Amniotic epithelial cell (primary cell): ENCODE data around the gene KMT2C.

Experiments
- DNase-seq: peaks from one replicate; pipeline ENCODE4 v3.0.0-alpha.2; 2010; ENCODE audit warnings: low read depth

Gene KMT2C

GRCh38 chr7:152200395-152200794 is 235.4 kb downstream of the KMT2C start:
- DNase-seq: no peak

DNA sequence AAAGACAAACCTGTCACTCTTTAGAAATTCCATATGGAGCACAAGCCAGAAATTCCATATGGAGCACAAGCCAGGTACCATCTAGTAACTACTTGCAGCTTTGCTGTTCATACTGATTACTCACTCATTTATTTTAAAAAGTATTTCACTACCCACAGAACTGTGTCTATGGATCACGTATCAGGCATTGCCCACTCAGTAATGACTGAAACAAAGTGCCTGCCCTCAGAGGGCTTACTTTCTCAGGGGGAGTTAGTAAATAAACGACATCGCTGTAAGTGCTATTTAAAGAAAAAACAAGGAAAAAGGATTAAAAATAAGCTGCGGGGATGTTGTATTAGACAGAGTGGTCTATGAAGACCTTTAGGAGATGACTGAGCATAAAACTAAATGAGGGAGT is 239.4 kb downstream of the KMT2C start:
- no peak for DNase-seq

- no peak for DNase-seq
These were observed 241.9 kb downstream of the KMT2C start for GRCh38 chr7:152193880-152194279.

- peak; percentile 25 for DNase-seq
These were observed 246.7 kb downstream of the KMT2C start for GRCh38 chr7:152189061-152189460.

DNA sequence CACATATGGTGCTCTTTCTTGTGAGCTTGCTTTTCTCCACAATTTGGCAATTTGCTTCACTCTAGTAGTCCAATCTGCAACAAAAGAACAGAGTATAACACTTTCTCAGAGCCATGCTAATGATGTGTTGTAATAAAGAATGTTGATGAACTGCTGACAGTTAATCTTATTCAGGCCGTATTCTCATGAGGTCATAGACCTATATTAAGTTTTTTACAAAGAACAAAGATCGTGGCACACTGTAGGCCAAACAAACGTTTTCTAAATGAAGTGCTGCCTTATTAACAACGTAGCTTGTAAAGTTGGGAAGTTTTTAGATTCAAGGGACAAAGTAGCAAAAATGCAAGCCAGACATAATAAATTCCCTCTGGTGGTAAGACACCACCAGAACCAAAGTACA is 250.2 kb downstream of the KMT2C start:
- no peak for DNase-seq

DNA sequence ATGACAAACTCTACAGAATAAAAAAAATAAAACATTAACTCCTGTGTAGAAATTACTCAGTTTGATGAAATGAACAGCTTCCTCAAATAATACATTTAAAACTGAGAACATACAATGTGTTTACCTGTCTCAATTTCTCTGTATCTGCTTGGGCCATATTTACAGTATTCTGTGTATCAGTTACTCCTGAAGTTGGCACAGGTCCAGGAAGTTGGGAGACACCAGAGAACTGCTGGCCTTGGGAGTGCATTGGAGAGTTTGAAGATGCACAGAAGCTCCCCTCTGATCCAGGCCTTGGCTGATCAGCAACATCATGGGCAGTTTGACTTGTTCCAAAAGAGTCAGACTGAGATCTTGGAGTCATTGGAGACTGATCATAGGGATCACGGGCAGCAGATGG is 255.2 kb downstream of the KMT2C start:
- DNase-seq: no peak

DNA sequence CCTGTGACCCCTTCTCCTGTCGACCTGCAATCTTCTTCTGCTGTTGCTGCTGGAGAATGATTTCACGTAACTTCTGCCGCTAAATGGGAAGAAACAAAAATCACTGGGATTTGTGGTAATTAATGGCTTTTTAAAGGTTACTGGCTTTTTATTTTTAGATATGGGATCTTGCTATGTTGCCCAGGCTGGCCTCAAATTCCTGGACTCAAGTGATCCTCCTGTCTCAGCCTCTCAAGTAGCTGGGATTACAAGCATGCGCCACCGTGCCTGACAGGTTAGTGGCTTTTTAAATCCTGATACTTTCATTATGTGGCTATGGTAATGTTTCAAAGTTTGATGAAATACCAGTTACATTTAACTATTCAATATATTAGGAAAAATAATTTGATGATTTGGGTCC is 255.8 kb downstream of the KMT2C start:
- DNase-seq: no peak

GRCh38 chr7:152178405-152179058 is 257.3 kb downstream of the KMT2C start:
- no peak for DNase-seq

DNA sequence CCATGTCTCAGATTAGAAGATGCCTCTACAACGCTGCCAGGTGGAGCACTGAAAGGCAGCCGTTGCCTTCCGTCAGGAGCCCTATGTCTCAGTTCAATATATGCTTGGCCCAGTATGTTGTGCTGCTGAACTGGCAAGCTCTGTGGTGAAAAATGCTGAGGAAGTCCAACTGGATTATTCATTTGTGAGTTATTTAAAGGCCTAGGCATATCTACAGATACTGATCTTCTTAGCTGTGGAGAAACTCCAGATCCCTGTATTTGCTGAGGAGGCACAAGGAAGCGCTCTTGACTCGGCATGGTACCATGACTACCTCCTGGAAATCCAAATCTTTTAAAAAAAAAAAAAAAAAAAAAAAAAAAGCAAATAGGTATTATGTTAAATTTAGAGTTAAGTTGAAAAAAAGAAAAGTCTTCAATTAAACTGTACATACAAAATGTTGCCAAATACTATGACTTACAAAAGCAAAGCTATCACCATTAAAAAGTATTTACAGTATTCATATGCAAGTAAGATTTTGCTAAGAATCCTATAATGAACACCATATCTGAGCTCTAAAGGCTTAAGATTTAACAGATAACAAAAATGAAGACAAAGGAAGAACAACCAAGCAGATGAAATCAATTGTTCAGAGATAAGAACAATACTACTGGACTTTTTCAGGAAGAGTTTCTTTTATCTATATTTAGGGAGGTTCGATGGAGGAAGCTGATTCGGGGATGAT is 258.0 kb downstream of the KMT2C start:
- peak; percentile 80 for DNase-seq

DNA sequence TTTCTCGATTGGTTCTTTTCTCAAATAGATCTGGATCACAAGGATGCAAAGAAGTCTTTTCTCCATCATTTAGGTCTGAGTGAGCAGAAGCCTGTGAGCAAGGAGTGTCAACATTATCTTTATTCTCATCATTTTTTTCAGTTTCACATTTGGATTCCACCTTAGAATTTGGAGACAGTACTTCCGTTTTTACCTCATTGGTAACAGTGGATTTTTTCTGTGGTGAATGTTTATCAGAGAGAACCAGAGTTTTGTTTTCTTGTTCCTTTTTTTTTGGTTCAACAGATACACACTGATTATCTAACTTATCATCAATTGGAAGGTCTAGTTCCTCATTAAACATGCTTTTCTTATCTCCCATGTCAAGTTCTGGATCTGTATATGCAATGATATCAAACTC is 259.0 kb downstream of the KMT2C start:
- DNase-seq: no peak

GRCh38 chr7:152173372-152174070 is 262.3 kb downstream of the KMT2C start:
- no peak for DNase-seq

- no peak for DNase-seq
These were observed 273.5 kb downstream of the KMT2C start for GRCh38 chr7:152162287-152162686.

DNA sequence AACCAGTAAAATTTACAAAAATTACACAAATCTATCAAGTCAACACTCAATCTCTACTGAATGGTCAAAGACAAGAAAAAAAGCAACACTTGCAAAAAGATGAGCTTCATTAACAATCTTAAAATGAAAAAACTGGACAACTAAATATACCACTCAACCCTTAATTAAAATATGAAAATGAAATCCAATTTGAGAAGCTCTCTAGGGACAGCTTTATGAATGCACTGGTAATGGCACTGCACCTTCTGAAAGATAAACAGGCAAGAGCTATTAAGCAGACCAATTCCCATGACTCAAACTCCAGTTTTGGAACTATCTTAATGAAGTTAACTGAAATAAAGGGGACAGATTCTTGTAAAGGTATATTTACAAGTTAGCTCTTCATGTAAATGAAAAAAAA is 274.6 kb downstream of the KMT2C start:
- DNase-seq: no peak

DNA sequence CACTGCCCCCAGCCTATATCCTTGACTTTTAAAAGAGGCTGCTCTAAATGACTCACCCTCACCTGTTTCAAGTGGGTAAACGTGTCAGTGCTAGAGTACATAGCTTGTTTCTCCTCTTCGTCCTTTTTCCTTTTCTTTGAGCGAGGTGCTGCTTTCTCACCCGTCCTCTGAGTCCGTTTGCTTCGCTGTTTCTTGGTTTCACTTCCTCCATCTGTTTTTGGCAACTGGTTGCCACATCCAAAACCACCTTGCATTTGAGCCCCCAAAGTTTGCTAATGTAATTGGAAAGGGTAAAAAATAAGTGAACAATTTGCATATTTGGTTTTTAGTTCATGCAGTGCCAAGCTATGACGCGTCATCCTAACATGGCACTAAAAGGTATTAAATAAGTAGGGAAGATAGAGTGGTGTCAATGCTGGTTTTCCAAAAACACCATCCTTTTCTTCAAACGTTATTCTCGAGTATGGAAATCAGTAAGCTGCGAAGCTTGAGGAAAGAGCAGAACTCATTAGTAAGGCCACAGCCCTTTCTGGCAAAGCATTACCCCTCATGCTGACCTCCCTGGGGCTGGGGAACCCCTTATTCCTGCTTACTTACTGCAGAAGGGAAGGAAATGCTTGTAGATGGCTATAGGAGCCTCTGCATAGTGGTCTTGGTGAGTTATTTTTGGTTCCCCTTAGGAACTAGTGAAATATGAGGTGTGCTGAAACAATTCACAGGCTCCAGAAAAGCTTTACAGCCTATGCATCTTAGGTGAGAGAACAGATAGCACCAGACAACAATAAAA is 276.8 kb downstream of the KMT2C start:
- DNase-seq: no peak

GRCh38 chr7:152152267-152152666 is 283.5 kb downstream of the KMT2C start:
- no peak for DNase-seq

DNA sequence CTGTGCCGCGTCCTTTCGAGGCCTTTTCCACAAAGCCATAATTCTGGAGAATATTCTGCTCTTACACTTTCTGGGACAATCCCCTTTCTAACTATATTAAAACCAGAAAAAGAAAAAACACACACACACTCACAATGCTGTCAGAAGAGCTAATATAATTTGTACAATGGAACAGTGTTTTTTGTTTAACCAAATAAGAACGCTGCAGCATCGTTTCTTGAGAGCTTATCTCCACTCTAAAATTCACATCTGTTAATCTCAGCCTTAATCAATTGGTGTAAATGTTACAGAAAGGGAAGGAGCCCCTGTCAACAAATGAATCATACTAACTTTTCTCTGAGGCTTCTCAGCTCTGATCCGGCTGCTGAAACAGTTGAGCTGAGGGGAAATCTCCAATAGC is 286.4 kb downstream of the KMT2C start:
- DNase-seq: no peak

GRCh38 chr7:152148706-152149105 is 287.1 kb downstream of the KMT2C start:
- DNase-seq: no peak

- peak; percentile 43 for DNase-seq
These were observed 289.8 kb downstream of the KMT2C start for GRCh38 chr7:152145853-152146466.

GRCh38 chr7:152144557-152145245 is 291.1 kb downstream of the KMT2C start:
- DNase-seq: no peak

DNA sequence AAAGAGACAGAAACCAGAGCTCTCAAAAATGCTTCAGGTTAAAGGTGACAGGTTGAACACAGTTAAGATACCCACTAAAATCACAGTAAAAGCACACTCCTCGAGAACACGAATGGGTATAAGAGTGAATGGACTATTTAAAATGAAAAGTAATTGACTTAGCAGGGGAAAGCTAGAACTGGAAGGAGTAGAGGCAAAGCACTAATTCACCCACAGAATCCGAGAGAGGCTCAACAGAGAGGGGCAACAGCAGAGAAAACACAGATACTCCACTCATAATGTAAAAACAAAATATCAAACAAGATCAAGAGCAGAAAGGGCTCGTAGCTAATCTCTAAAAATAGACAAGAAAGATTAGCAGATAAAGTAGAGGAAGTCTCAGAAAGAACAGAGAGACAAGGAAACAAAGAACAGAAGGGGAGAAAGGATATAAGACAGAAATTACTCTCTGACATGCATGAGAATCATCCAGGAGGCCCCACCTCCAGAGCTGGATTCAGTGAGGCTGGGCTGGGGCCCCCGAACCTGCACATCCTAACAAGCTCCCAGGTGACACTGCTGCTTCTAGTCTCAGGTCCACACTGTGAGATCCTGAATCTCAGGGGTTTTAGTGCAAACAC is 292.7 kb downstream of the KMT2C start:
- DNase-seq: no peak

DNA sequence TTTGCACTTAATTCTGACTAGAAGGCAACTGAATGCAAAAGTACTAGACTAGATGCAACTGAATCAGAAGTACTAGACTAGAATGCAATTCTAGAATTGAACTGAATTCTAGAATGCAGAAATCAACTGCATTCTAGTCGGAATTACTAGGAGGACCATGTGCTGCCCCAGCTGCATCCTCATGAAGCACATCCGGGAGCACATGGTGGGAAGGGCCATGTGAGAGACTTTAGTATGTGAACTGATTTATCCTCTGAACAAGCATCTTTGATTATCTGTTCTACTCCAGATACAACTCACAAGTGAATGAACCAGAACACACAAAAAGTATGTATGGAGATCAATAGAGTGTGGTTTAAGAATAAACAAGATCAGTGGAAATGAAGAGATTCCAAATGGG is 295.2 kb downstream of the KMT2C start:
- DNase-seq: no peak
